Measurements from ENCODE around the gene LRRK2. TPM values are rescaled to one million over a fixed set of nuclear protein-coding genes. Genes with fewer than 3 reads are reported as not detected.
"Not testable (repeated sequence)": the region's sequence is repeated elsewhere in the genome, so short reads cannot be mapped to it uniquely, and the experiment has no call there.

The LRRK2 gene
- total RNA-seq, 1 donor from 2014 or later = 14.4 TPM

DNA sequence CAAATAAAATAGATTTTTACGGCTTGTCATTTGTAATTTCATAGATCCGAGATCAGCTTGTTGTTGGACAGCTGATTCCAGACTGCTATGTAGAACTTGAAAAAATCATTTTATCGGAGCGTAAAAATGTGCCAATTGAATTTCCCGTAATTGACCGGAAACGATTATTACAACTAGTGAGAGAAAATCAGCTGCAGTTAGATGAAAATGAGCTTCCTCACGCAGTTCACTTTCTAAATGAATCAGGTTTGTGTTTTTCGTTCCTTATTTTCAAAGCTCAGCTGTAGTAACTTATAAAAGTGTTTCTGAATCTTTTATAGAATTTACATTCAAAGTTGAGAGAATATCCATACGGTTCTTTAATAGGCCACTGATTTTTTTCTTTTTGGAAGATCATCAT lies 89.1 kb downstream of the LRRK2 start:
- no peak for DNase-seq (ENCODE audit: low spot score)

DNA sequence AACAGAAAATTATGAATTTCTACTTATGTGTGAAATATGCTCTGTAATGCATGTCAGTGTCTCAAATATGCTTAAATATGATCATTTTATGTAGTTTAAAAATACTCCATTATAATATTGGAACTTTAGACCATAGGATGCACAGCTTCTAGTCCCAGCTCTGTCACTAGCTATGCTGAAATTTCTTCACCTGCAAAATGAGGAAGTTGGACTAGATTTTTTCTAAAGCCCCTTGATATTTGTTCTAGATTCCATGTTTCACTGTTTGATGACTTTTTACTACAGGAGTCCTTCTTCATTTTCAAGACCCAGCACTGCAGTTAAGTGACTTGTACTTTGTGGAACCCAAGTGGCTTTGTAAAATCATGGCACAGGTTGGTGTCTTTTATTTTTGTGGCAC lies 90.1 kb downstream of the LRRK2 start:
- DNase-seq (ENCODE audit: low spot score) = no peak

DNA sequence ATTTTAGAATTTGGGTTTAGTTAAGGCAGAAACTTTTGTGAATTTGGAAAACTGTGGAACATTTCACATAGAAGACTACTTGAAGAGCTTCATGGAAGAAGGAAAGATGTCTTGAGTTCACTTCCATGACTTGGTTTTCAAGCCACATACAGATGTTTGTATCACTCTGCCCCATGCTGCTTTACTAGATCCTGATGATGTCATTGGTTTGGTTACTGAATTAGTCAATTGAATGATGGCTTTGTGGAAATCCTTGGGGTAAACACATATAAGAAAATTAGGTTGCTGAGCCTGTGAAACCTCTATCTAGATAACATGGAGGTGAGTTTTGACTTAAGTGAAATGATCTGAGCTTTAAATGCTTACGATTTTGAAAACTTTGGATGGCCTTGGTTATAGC lies 90.6 kb downstream of the LRRK2 start:
- DNase-seq (ENCODE audit: low spot score) = no peak

DNA sequence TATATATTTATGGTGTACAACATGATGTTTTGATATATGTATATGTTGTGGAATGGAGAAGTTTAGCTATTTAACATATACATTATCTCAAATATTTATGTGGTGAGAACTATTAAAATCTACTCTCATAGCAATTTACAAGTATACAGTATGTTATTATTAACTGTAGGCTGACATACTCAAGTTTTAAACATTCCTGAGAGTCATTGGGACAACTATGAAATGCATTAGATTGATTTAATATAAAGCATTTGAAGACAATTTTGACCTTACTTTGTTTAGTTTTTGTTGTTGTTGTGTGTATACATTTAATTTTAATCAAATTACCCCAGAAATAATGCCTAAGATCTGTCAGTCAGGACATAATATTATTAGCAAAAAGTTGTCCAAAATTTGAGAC lies 99.5 kb downstream of the LRRK2 start:
- DNase-seq (ENCODE audit: low spot score) = no peak

- peak; percentile 15 for DNase-seq (ENCODE audit: low spot score)
Measured at GRCh38 chr12:40325349-40325960, 100.7 kb downstream of the LRRK2 start.

- no peak for DNase-seq (ENCODE audit: low spot score)
Measured at GRCh38 chr12:40327535-40327934, 102.7 kb downstream of the LRRK2 start.

GRCh38 chr12:40330180-40330579 lies 105.4 kb downstream of the LRRK2 start:
- DNase-seq (ENCODE audit: low spot score) = no peak

- no peak for DNase-seq (ENCODE audit: low spot score)
Measured at GRCh38 chr12:40331886-40332285, 107.1 kb downstream of the LRRK2 start.

- DNase-seq (ENCODE audit: low spot score) = peak; percentile 61
Measured at GRCh38 chr12:40335991-40336390, 111.2 kb downstream of the LRRK2 start.

GRCh38 chr12:40336573-40337199 lies 111.9 kb downstream of the LRRK2 start:
- peak; percentile 50 for DNase-seq (ENCODE audit: low spot score)

DNA sequence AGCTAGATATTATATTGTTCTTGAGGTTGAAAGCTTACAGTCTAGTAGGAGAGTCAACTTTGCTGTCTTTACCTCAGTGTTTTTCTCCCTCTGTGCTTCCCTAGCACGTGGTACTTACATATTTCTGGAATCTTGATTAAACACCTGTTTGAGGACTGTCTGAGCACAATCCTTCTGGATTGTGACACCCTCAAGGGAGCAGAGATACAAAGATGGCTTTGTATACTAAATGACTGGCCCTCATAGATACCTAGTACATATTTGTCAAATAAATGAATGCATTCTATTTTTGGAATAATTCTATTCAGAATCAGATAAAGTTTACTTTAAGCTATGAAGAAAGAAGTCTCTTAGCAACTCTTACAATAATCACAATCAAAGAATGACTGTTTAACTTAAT lies 113.3 kb downstream of the LRRK2 start:
- DNase-seq (ENCODE audit: low spot score) = no peak

DNA sequence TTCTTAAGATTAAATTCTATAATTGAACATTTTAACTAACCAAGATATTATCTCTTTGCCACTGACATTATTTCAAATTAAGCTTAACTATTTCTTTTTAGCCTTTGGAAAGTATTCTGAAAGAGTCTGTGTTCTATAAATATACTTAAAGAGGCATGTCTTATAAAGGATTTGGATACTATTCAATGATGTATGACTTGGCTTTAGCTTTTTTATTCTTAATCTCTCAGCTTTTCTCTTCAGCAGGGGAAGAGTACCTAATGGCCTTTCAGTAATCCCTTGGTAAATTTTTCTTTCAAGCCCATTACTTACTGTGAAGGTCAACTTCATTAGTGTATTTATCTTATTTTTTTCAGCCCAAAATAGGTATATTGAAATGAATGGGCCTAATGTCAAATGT lies 113.8 kb downstream of the LRRK2 start:
- DNase-seq (ENCODE audit: low spot score) = peak; percentile 63

GRCh38 chr12:40342010-40342409 lies 117.2 kb downstream of the LRRK2 start:
- no peak for DNase-seq (ENCODE audit: low spot score)

DNA sequence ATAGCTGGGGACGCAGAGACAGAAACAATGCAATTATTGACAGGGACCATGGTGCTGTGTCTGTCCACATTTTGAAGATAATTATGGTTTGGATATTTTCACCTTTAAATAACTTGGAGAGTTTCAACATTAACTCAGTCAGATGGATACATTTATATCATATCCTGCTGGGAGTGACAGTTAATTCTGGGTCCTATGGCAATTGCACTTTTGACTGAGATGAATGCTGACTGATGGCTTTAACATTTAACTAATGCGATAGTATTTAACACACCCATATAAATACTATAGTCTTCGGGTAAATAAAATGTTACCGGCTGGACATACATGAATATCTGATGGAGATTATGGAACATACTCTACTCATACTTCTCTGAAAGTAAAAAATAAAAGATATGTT lies 118.3 kb downstream of the LRRK2 start:
- DNase-seq (ENCODE audit: low spot score) = no peak

DNA sequence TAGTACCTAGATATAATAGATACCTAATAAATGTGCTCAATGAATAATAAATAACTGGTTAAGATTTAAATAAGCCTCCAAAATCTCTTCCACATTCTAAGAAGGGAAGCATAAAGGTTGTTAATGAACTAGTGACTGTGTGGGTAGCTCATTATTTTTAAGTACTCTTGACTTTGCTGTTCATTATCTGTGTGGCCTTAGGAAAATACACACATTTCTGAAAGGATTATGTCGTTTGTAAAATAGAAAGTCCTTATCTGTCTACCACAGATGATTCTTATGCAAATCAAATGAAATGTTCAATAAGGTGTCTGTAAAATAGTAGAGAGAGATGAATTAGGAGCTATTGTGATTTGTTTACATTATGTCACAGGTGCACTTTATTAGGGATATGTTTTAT lies 119.5 kb downstream of the LRRK2 start:
- no peak for DNase-seq (ENCODE audit: low spot score)

GRCh38 chr12:40351976-40352375 lies 127.2 kb downstream of the LRRK2 start:
- no peak for DNase-seq (ENCODE audit: low spot score)

GRCh38 chr12:40375076-40375475 lies 150.3 kb downstream of the LRRK2 start:
- no peak for DNase-seq (ENCODE audit: low spot score)

DNA sequence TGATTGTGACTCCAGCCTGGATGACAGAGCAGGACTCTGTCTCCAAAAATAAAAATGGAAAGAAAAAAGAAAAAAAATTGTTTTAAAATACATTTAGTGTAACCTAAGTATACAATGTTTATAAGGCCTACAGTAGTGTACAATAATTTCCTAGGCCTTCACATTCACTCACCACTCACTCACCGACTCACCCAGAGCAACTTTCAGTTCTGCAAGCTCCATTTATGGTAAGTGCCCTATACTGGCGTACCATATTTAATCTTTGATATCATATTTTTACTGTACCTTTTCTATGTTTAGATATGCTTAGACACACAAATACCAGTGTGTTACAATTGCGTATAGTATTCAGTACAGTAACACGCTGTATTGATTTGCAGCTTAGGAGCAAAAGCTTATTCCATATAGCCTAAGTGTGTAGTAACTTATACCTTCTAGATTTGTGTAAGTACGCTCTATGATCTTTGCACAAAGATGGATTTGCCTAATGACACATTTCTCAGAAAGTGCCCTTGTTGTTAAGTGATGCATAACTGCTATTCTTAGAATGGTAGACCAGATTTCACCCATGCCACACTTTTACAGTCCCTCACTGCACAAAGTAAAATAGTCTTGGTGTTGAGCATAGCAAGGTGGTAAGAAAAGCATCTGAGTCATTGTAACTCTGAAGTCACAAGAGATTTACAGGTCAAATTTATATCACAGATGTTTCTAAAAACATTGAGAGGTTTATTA lies 151.9 kb downstream of the LRRK2 start:
- no peak for DNase-seq (ENCODE audit: low spot score)

DNA sequence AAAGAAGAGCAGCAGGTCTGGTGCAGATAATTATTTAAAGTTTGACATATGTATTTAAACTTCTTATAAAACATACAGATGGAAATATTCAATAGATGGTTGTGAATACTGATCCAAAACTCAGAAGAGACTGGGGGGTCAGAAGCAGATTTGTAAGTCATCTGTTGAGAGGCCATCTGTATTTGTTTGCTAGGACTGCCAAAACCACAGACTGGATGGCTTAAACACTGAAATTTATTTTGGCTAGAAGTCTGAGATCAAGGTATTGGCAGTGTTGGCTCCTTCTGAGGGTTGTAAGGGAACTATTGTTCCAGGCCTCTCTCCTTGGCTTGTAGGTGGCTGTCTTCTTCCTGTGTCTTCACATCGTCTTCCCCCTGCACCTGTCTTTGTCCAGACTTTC lies 153.9 kb downstream of the LRRK2 start:
- no peak for DNase-seq (ENCODE audit: low spot score)

DNA sequence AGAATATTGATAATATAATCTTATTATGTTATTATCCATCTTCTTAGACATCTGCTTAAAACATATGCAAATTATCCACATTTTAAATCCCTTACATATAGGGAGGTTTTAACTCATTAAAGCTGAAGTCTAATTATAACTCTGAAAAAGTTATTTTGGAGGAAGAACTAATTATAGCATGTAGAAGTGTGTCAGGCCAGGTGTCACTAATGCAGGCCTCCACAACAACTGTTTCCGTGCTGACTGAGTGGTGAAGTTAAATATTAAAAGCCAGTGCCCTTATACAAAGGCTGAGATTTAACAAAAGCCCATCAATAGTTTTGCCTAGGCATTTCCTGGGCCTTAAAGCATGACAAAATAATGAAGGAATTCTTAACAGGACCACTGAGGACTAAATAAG lies 157.4 kb downstream of the LRRK2 start:
- DNase-seq (ENCODE audit: low spot score) = no peak

GRCh38 chr12:40387279-40387678 lies 162.5 kb downstream of the LRRK2 start:
- DNase-seq (ENCODE audit: low spot score) = not testable (repeated sequence)

GRCh38 chr12:40390980-40391379 lies 166.2 kb downstream of the LRRK2 start:
- no peak for DNase-seq (ENCODE audit: low spot score)

DNA sequence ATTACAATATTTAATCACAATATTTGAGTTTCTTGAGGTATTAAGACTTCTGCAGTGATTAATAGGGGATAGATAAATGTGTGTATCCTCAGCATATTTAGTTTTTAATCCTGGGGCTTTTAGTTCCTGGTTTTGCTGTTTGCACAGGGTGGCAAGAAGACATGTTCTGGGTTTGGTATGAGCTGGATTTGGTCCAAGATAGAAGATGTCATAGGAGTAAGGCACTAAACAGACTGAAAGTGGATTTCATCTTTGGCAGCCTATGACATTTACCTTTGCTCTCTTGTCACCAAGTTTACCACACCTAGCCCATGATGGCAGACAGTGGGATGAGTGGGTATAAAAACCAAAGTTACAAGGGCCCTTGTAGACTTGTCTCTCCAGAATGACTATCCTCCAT lies 168.2 kb downstream of the LRRK2 start:
- no peak for DNase-seq (ENCODE audit: low spot score)
